ENCODE measurements around the gene ST6GALNAC1.
"Not testable (repeated sequence)": the region's sequence is repeated elsewhere in the genome, so short reads cannot be mapped to it uniquely, and the experiment has no call there.

Gene ST6GALNAC1

GRCh38 chr17:76611080-76611749, 32.3 kb downstream of the ST6GALNAC1 start:
- DNase-seq, result not testable (repeated sequence)

- not testable (repeated sequence) for DNase-seq
Observed at GRCh38 chr17:76606685-76607084, 36.9 kb downstream of the ST6GALNAC1 start.

GRCh38 chr17:76601065-76601464, 42.5 kb downstream of the ST6GALNAC1 start:
- DNase-seq, result no peak

GRCh38 chr17:76599694-76600460, 43.7 kb downstream of the ST6GALNAC1 start:
- DNase-seq, result no peak

- peak; percentile 87 for DNase-seq
Observed at GRCh38 chr17:76598004-76598439, 45.5 kb downstream of the ST6GALNAC1 start.

GRCh38 chr17:76597156-76598003, 46.2 kb downstream of the ST6GALNAC1 start:
- DNase-seq, result peak; percentile 94

- no peak for DNase-seq
Observed at GRCh38 chr17:76594690-76595089, 48.9 kb downstream of the ST6GALNAC1 start.

GRCh38 chr17:76593959-76594358, 49.6 kb downstream of the ST6GALNAC1 start:
- DNase-seq, result no peak

- DNase-seq, result peak; percentile 88
Observed at GRCh38 chr17:76593384-76593826, 50.2 kb downstream of the ST6GALNAC1 start.

- DNase-seq, result no peak
Observed at GRCh38 chr17:76588182-76588581, 55.4 kb downstream of the ST6GALNAC1 start.

GRCh38 chr17:76586741-76587487, 56.6 kb downstream of the ST6GALNAC1 start:
- DNase-seq, result peak; percentile 72

GRCh38 chr17:76585649-76586593, 57.6 kb downstream of the ST6GALNAC1 start, which contains the start of gene ST6GALNAC2:
Gene ST6GALNAC2 (minus strand): TSS chr17:76585860. CDS start chr17:76585808, 52 bp downstream.
- DNase-seq, result peak; percentile 39

GRCh38 chr17:76585033-76585648, 58.4 kb downstream of the ST6GALNAC1 start:
- no peak for DNase-seq

- DNase-seq, result no peak
Observed at GRCh38 chr17:76584427-76585032, 59.0 kb downstream of the ST6GALNAC1 start.

- no peak for DNase-seq
Observed at GRCh38 chr17:76582660-76583059, 60.9 kb downstream of the ST6GALNAC1 start.

- no peak for DNase-seq
Observed at GRCh38 chr17:76581515-76581914, 62.0 kb downstream of the ST6GALNAC1 start.

GRCh38 chr17:76579281-76579680, 64.3 kb downstream of the ST6GALNAC1 start:
- no peak for DNase-seq

GRCh38 chr17:76578376-76578775, 65.2 kb downstream of the ST6GALNAC1 start:
- no peak for DNase-seq

- no peak for DNase-seq
Observed at GRCh38 chr17:76577876-76578275, 65.7 kb downstream of the ST6GALNAC1 start.

GRCh38 chr17:76576189-76576588, 67.4 kb downstream of the ST6GALNAC1 start:
- DNase-seq, result no peak

Measured in DMS153 (cell line).